B cell (primary cell): ENCODE results near the gene PAPSS2.

Experiments
- EZH2 ChIP-seq: IDR thresholded peaks from 2 replicates; pipeline ENCODE4 v1.6.1; 2012; ENCODE audit warnings: borderline replicate concordance, low read depth, mild to moderate bottlenecking, moderate library complexity, low read length; ENCODE audit not compliant: insufficient read depth, poor library complexity, severe bottlenecking
- TF ChIP-seq, protein P1 (sequence below): fragments of 200-600 bp; IDR thresholded peaks from one replicate; pipeline ENCODE4 v1.8.0; 2022; ENCODE audit warnings: antibody characterized with exemption, mild to moderate bottlenecking

DNA sequence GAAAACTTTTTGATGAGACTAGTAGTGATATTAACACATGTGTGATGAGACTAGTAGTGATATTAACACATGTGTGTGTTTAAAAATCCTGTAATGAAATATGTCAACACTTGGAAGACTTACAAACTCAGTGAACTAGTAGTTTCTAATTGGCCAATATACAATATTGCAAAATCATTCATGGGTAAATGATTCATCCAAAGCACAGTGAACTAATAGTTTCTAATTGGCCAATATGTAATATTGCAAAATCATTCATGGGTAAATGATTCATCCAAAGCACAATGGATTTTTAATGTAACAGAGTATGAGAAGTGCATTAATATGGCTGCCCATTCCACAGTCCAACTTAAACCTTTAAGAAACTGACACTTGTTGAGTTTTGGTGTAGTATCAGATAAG lies 80.6 kb downstream of the PAPSS2 start:
- TF ChIP-seq, protein P1, sequence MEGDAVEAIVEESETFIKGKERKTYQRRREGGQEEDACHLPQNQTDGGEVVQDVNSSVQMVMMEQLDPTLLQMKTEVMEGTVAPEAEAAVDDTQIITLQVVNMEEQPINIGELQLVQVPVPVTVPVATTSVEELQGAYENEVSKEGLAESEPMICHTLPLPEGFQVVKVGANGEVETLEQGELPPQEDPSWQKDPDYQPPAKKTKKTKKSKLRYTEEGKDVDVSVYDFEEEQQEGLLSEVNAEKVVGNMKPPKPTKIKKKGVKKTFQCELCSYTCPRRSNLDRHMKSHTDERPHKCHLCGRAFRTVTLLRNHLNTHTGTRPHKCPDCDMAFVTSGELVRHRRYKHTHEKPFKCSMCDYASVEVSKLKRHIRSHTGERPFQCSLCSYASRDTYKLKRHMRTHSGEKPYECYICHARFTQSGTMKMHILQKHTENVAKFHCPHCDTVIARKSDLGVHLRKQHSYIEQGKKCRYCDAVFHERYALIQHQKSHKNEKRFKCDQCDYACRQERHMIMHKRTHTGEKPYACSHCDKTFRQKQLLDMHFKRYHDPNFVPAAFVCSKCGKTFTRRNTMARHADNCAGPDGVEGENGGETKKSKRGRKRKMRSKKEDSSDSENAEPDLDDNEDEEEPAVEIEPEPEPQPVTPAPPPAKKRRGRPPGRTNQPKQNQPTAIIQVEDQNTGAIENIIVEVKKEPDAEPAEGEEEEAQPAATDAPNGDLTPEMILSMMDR, result no peak
- TF ChIP-seq EZH2, result no peak
